Neural cell (in vitro differentiated cells): ENCODE results near the gene ZC3H12C. TPM values are rescaled to one million over a fixed set of nuclear protein-coding genes. Genes with fewer than 3 reads are reported as not detected.

Source experiments
- H2AFZ ChIP-seq: fragments of 200-600, 300-800 bp; sonication (generic), shearing (Covaris generic); 2 replicates; pipeline ENCODE4 v1.6.0; 2014; ENCODE audit warnings: low read depth, mild to moderate bottlenecking, antibody characterized with exemption, low read length, moderate library complexity
- H3F3A ChIP-seq: fragments of 200-600 bp; shearing (Covaris generic); 2 replicates; pipeline ENCODE4 v1.6.1; 2016; ENCODE audit warnings: mild to moderate bottlenecking, moderate library complexity, mixed read lengths, antibody characterized with exemption, low read length; ENCODE audit not compliant: insufficient read depth, poor library complexity, severe bottlenecking
- H3K27ac ChIP-seq: fragments of 200-600, 300-800 bp; sonication (generic), shearing (Covaris generic); 2 replicates; pipeline ENCODE4 v1.5.1; 2014; ENCODE audit warnings: mild to moderate bottlenecking, low read length, moderate library complexity
- H3K27me3 ChIP-seq: fragments of 300-800, 200-600 bp; sonication (generic), shearing (Covaris generic); 2 replicates; pipeline ENCODE4 v1.6.0; 2014; ENCODE audit warnings: mild to moderate bottlenecking, low read depth, low read length, moderate library complexity; ENCODE audit not compliant: insufficient read depth
- H3K36me3 ChIP-seq: fragments of 300-800, 200-600 bp; sonication (generic), shearing (Covaris generic); 2 replicates; pipeline ENCODE4 v1.5.1; 2014; ENCODE audit warnings: mild to moderate bottlenecking, antibody characterized with exemption, low read length, moderate library complexity; ENCODE audit not compliant: insufficient read depth
- H3K4me2 ChIP-seq: fragments of 300-800, 200-600 bp; sonication (generic), shearing (Covaris generic); 2 replicates; pipeline ENCODE4 v1.6.0; 2014; ENCODE audit warnings: mild to moderate bottlenecking, low read length
- H3K4me3 ChIP-seq: fragments of 300-800, 200-600 bp; sonication (generic), shearing (Covaris generic); 2 replicates; pipeline ENCODE4 v1.5.1; 2014; ENCODE audit warnings: mild to moderate bottlenecking, low read length, moderate library complexity
- H3K79me2 ChIP-seq: fragments of 200-600 bp; shearing (Covaris generic); replicated peaks from 2 replicates; pipeline ENCODE4 v1.6.0; 2014; ENCODE audit warnings: mild to moderate bottlenecking, low read length, moderate library complexity; ENCODE audit not compliant: insufficient read depth
- H3K9ac ChIP-seq: fragments of 300-800, 200-600 bp; sonication (generic), shearing (Covaris generic); 2 replicates; pipeline ENCODE4 v1.6.1; 2016; ENCODE audit warnings: mild to moderate bottlenecking, low read length, mixed read lengths
- H3K9me2 ChIP-seq: fragments of 200-600 bp; shearing (Covaris generic); 2 replicates; pipeline ENCODE4 v1.6.1; 2016; ENCODE audit warnings: mild to moderate bottlenecking, low read length, mixed read lengths; ENCODE audit not compliant: insufficient read depth
- H3K9me3 ChIP-seq: fragments of 200-600, 300-800 bp; sonication (generic), shearing (Covaris generic); 2 replicates; pipeline ENCODE4 v1.6.1; 2016; ENCODE audit warnings: mild to moderate bottlenecking, mixed run types, low read length, moderate library complexity, mixed read lengths
- H4K20me1 ChIP-seq: fragments of 200-600 bp; shearing (Covaris generic); 2 replicates; pipeline ENCODE4 v1.6.1; 2016; ENCODE audit warnings: mild to moderate bottlenecking, mixed run types; ENCODE audit not compliant: insufficient read depth
- CTCF ChIP-seq: fragments of 450-650 bp; IDR thresholded peaks from 2 replicates; pipeline ENCODE4 v1.5.1; 2014; ENCODE audit warnings: antibody characterized with exemption, mild to moderate bottlenecking, moderate library complexity; ENCODE audit not compliant: poor library complexity, severe bottlenecking
- EP300 ChIP-seq: fragments of 450-650 bp; conservative IDR thresholded peaks from 2 replicates; pipeline ENCODE4 v1.6.1; 2014; ENCODE audit warnings: antibody characterized with exemption, mild to moderate bottlenecking, moderate library complexity; ENCODE audit not compliant: poor library complexity, severe bottlenecking
- EZH2 ChIP-seq: fragments of 200-600, 300-800 bp; shearing (Covaris generic), sonication (generic); IDR thresholded peaks from 2 replicates; pipeline ENCODE4 v1.6.1; 2014; ENCODE audit warnings: antibody characterized with exemption, low read length, borderline replicate concordance, mild to moderate bottlenecking; ENCODE audit not compliant: insufficient read depth, poor library complexity, severe bottlenecking
- MXI1 ChIP-seq: fragments of 450-650 bp; conservative IDR thresholded peaks from 2 replicates; pipeline ENCODE4 v1.6.1; 2014; ENCODE audit warnings: antibody characterized with exemption, mild to moderate bottlenecking; ENCODE audit not compliant: poor library complexity, severe bottlenecking
- POLR2AphosphoS5 ChIP-seq: IDR thresholded peaks from 2 replicates; pipeline ENCODE4 v1.6.1; 2012
- RAD21 ChIP-seq: fragments of 450-650 bp; conservative IDR thresholded peaks from 2 replicates; pipeline ENCODE4 v1.6.1; 2014; ENCODE audit warnings: antibody characterized with exemption, mild to moderate bottlenecking, moderate library complexity
- REST ChIP-seq: IDR thresholded peaks from 2 replicates; pipeline ENCODE4 v1.6.1; 2012; ENCODE audit warnings: borderline replicate concordance
- SMC3 ChIP-seq: fragments of 450-650 bp; conservative IDR thresholded peaks from 2 replicates; pipeline ENCODE4 v1.6.1; 2014; ENCODE audit warnings: antibody characterized with exemption, mild to moderate bottlenecking, moderate library complexity; ENCODE audit not compliant: poor library complexity
- TAF1 ChIP-seq: IDR thresholded peaks from 2 replicates; pipeline ENCODE4 v1.6.1; 2012; ENCODE audit warnings: low read depth
- polyA plus RNA-seq: library from polyadenylated mRNA; depleted of rRNA; stranded (reverse); fragments of >200 nt; gene quantifications from 2 replicates; pipeline ENCODE4 v1.2.3, GENCODE V29; 2014

ZC3H12C gene
- polyA plus RNA-seq, 1 donor from 2014 or later: 15.1 TPM

GRCh38 chr11:110172468-110173065 is 79.4 kb downstream of the ZC3H12C start:
- no peak overlapping the region for H3K4me3 ChIP-seq
- H3K9me2 ChIP-seq: no peaks in the 10 kb centered on the region
- peaks cover 8% of the 10 kb centered on the region for H3K79me2 ChIP-seq
- no peaks in the 10 kb centered on the region for H4K20me1 ChIP-seq
- H3K27ac ChIP-seq: no peak overlapping the region
- no peak overlapping the region for H2AFZ ChIP-seq
- H3K36me3 ChIP-seq: no peaks in the 10 kb centered on the region
- H3K9me3 ChIP-seq: no peaks in the 10 kb centered on the region
- no peaks in the 10 kb centered on the region for H3F3A ChIP-seq
- H3K27me3 ChIP-seq: no peaks in the 10 kb centered on the region
- no peak overlapping the region for H3K4me2 ChIP-seq
- no peak overlapping the region for H3K9ac ChIP-seq
- TF ChIP-seq REST (no peak), CTCF (no peak), SMC3 (no peak), EZH2 (no peak), RAD21 (no peak), EP300 (no peak), POLR2AphosphoS5 (no peak), MXI1 (no peak), TAF1 (no peak)

DNA sequence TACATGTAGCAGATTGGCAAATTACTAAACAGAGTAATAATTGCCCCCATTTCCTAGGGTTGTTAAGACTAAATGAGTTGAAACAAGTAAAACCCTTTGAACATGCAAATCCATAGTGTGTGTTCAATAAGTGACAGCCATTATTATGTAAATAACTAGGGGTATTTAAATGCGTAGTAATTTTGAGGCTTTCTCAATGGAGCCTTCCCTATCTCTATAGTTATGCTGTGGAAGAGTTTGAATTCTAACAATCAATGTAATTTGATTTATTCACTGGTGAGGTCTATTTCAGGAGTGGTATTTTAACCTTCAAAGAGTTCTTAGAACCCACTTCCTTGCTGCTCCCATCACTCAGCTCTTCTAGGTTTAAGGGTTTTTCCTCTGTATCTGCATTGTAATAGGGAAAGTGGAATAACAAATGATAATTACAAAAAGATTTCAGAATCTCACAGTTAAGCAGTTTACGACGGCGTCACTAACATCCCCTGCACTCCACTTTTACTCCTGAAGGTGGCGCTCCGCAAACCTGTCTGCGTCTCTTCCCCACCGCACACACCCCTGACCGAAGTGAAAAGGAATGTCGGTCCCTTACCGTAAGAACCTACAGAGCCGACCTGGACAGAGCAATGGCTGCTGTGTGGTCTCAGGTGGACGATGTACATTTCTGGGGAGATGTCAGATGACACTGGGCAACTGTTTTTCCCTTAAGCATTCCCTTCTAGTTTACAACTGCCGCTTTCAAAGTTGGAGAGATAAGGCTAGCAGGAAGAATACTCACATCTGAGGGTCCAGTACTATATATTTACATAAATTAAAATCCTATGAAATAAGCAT is 80.8 kb downstream of the ZC3H12C start:
- TF ChIP-seq CTCF: peak; percentile 61
- TF ChIP-seq SMC3: peak; percentile 28
- no peak for TF ChIP-seq REST
- TF ChIP-seq POLR2AphosphoS5: no peak
- peak; percentile 19 for TF ChIP-seq RAD21
- Histone ChIP-seq H3K4me2 (no peak overlapping the region), H3K9me3 (no peaks in the 10 kb centered on the region), H3K36me3 (no peaks in the 10 kb centered on the region), H3K27me3 (no peaks in the 10 kb centered on the region), H3K79me2 (no peaks in the 10 kb centered on the region), H3K9me2 (no peaks in the 10 kb centered on the region), H2AFZ (no peak overlapping the region), H3K4me3 (no peak overlapping the region), H4K20me1 (no peaks in the 10 kb centered on the region), H3K9ac (no peak overlapping the region), H3F3A (no peaks in the 10 kb centered on the region), H3K27ac (no peak overlapping the region)
